Ishikawa (cell line): ENCODE data around the gene KIRREL3.

Experiments used
- CEBPB ChIP-seq: IDR thresholded peaks from 2 replicates; pipeline ENCODE4 v1.6.1; 2012
- CREB1 ChIP-seq: IDR thresholded peaks from 2 replicates; pipeline ENCODE4 v1.6.1; 2012; ENCODE audit warnings: low read depth
- EGR1 ChIP-seq: IDR thresholded peaks from 2 replicates; pipeline ENCODE4 v1.6.1; 2012
- EP300 ChIP-seq: IDR thresholded peaks from 2 replicates; pipeline ENCODE4 v1.6.1; 2012; ENCODE audit warnings: borderline replicate concordance
- FOXM1 ChIP-seq: IDR thresholded peaks from 2 replicates; pipeline ENCODE4 v1.6.1; 2012; ENCODE audit warnings: low read depth, borderline replicate concordance
- MAX ChIP-seq: IDR thresholded peaks from 2 replicates; pipeline ENCODE4 v1.6.1; 2012
- NFIC ChIP-seq: IDR thresholded peaks from 2 replicates; pipeline ENCODE4 v1.6.1; 2012
- RAD21 ChIP-seq: IDR thresholded peaks from 2 replicates; pipeline ENCODE4 v1.6.1; 2012; ENCODE audit warnings: low read depth
- REST ChIP-seq: IDR thresholded peaks from 2 replicates; pipeline ENCODE4 v1.6.1; 2012; ENCODE audit warnings: low read depth, mild to moderate bottlenecking
- TAF1 ChIP-seq: IDR thresholded peaks from 2 replicates; pipeline ENCODE4 v1.6.1; 2012; ENCODE audit warnings: low read depth, mild to moderate bottlenecking
- TCF12 ChIP-seq: IDR thresholded peaks from 2 replicates; pipeline ENCODE4 v1.6.1; 2012; ENCODE audit warnings: low read depth
- TEAD4 ChIP-seq: IDR thresholded peaks from 2 replicates; pipeline ENCODE4 v1.6.1; 2012
- YY1 ChIP-seq: IDR thresholded peaks from 2 replicates; pipeline ENCODE4 v1.6.1; 2012; ENCODE audit warnings: low read depth
- ZBTB7A ChIP-seq: IDR thresholded peaks from 2 replicates; pipeline ENCODE4 v1.6.1; 2012; ENCODE audit warnings: low read depth
- TF ChIP-seq, protein P1 (sequence below): IDR thresholded peaks from 2 replicates; pipeline ENCODE4 v1.6.1; 2012

Gene KIRREL3

GRCh38 chr11:126624506-126624905 lies 376.1 kb downstream of the KIRREL3 start:
- TF ChIP-seq RAD21, result no peak
- TF ChIP-seq NFIC, result no peak
- no peak for TF ChIP-seq FOXM1
- TF ChIP-seq CREB1, result no peak
- no peak for TF ChIP-seq EP300
- no peak for TF ChIP-seq TAF1
- no peak for TF ChIP-seq MAX
- TF ChIP-seq, protein P1, sequence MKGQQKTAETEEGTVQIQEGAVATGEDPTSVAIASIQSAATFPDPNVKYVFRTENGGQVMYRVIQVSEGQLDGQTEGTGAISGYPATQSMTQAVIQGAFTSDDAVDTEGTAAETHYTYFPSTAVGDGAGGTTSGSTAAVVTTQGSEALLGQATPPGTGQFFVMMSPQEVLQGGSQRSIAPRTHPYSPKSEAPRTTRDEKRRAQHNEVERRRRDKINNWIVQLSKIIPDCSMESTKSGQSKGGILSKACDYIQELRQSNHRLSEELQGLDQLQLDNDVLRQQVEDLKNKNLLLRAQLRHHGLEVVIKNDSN, result no peak
- no peak for TF ChIP-seq REST
- no peak for TF ChIP-seq ZBTB7A
- TF ChIP-seq YY1, result no peak
- TF ChIP-seq TEAD4, result no peak
- no peak for TF ChIP-seq EGR1
- TF ChIP-seq TCF12, result no peak
- TF ChIP-seq CEBPB, result no peak

- TF ChIP-seq CREB1 (no peak), EP300 (no peak), MAX (no peak), NFIC (no peak), FOXM1 (no peak), TAF1 (no peak), EGR1 (no peak), ZBTB7A (no peak), CEBPB (no peak), YY1 (no peak), RAD21 (no peak)
Observed at GRCh38 chr11:126619516-126619915, 381.1 kb downstream of the KIRREL3 start.

- TF ChIP-seq ZBTB7A (no peak), EP300 (no peak), YY1 (no peak), MAX (no peak), NFIC (no peak), TAF1 (no peak), TCF12 (no peak), FOXM1 (no peak), CEBPB (no peak), TEAD4 (no peak), RAD21 (no peak), CREB1 (no peak), EGR1 (no peak), REST (no peak)
- TF ChIP-seq, protein P1, result no peak
Observed at GRCh38 chr11:126615845-126616244, 384.7 kb downstream of the KIRREL3 start.

GRCh38 chr11:126613272-126613671 lies 387.3 kb downstream of the KIRREL3 start:
- no peak for TF ChIP-seq NFIC
- TF ChIP-seq EGR1, result no peak
- no peak for TF ChIP-seq CEBPB
- TF ChIP-seq TCF12, result no peak
- TF ChIP-seq EP300, result no peak
- no peak for TF ChIP-seq YY1
- TF ChIP-seq, protein P1, result no peak
- TF ChIP-seq ZBTB7A, result no peak
- no peak for TF ChIP-seq REST
- TF ChIP-seq TEAD4, result no peak
- no peak for TF ChIP-seq RAD21
- no peak for TF ChIP-seq TAF1
- TF ChIP-seq MAX, result no peak
- no peak for TF ChIP-seq CREB1
- no peak for TF ChIP-seq FOXM1
